Activated CD8-positive, alpha-beta memory T cell treated with anti-CD3 and anti-CD28 coated beads for 4 hours (primary cell): ENCODE data around the gene CHST13.
"Not testable (repeated sequence)": the region's sequence is repeated elsewhere in the genome, so short reads cannot be mapped to it uniquely, and the experiment has no call there.

ENCODE experiments used
- DNase-seq, 2 donors: peaks; one replicate each; pipeline ENCODE4 v3.0.0-alpha.2; 2020; ENCODE audit warnings: low read depth in 2 of 2

CHST13 gene

DNA sequence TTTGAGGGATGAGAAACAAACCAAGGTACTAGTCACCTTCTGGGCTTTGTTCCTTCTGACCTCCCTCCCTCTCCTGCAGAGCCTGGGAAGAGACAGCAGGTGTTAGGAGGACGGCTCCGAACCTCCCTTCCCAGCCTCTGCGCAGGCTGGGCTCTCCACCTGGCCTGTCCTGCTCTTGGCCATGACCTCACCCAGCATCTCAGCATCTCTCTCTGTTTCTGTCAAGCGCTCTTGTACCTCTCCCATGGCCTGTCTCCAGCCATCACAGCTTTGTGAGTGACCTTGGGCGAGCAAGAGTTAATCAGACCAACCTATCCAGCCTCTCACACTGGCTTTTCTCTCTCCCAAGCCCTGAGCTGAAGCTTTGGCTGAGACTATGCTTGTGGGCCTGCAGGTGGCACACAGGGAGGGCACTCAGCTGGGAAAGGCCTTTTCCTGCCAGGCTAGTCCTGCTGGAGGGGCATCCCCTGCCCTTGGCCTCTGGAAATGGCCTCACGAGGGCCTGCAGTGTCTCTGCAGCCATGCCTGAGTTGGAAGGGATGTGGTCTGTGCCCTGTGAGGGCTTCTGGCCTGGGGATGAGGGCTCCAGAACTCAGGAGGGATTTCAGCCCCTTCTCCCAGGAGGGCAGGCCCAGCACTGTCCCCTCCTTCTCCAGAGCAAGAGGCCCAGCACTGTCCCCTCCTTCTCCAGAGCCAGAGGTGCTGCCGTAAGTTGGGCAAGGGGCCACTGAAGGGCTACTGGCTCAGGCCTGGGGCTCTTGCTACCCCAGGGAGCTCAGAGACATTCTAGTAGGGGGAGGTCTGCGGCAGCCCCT is 2.1 kb downstream of the CHST13 start:
- DNase-seq = no peak

- no peak for DNase-seq
Measured at GRCh38 chr3:126526668-126527005, 2.7 kb downstream of the CHST13 start.

- DNase-seq = no peak
Measured at GRCh38 chr3:126527006-126527405, 3.1 kb downstream of the CHST13 start.

DNA sequence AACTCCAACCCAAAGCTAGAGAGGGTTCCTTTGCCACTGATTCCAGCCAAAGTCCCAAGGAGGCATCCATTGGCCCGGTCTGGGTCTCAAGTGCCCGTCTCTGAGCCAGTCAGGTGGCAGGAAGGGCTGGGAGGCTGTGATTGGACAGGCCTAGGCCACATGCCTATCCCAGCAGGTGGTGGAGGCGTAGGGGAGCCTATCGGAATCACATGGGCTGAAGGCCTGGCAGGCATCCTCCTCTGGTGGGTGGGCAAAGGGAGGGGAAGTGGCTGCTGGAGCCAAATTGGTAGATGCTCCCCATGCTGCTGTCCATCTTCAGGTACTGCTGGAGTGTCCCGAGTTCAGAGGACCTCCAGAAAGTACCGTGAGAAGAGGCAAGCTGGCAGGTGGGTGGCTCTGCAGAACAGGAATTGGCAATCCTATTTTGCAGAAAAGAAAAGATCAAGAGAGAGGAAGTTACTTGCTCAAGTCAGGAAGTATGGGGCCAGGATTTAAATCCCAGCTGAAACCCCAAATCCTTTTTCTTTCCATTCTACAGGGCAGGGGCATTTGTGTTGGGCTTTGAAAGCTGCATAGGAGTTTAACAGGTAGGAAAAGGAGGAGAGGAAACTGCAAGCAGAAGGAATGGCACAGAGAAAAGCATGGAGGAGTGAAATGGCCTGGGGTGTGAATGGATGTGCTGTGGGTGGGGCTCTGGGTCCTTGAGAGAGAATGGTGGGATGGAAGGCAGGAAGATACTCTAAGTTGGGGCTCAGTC is 3.7 kb downstream of the CHST13 start:
- DNase-seq = no peak

GRCh38 chr3:126528419-126528799 is 4.5 kb downstream of the CHST13 start:
- no peak for DNase-seq

- no peak for DNase-seq
Measured at GRCh38 chr3:126528800-126529541, 5.0 kb downstream of the CHST13 start.

- DNase-seq = no peak
Measured at GRCh38 chr3:126529585-126530170, 5.7 kb downstream of the CHST13 start.

GRCh38 chr3:126530171-126531050 is 6.5 kb downstream of the CHST13 start:
- no peak for DNase-seq

- no peak for DNase-seq
Measured at GRCh38 chr3:126531051-126531330, 7.0 kb downstream of the CHST13 start.

GRCh38 chr3:126533506-126533905 is 9.6 kb downstream of the CHST13 start:
- DNase-seq = no peak

DNA sequence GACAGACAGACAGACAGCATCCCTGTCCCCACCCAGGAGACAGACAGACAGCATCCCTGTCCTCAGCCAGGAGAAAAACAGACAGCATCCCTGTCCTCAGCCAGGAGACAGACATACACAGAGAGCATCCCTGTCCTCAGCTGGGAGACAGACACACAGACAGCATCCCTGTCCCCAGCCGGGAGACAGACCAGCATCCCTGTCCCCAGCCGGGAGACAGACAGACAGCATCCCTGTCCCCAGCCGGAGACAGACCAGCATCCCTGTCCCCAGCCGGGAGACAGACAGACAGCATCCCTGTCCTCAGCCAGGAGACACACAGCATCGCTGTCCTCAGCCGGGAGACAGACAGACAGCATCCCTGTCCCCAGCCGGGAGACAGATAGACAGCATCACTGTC is 10.8 kb downstream of the CHST13 start:
- DNase-seq = not testable (repeated sequence)

GRCh38 chr3:126535636-126536035 is 11.7 kb downstream of the CHST13 start:
- DNase-seq = no peak

GRCh38 chr3:126536126-126536525 is 12.2 kb downstream of the CHST13 start:
- DNase-seq = no peak

- DNase-seq = no peak
Measured at GRCh38 chr3:126537116-126537729, 13.3 kb downstream of the CHST13 start.

DNA sequence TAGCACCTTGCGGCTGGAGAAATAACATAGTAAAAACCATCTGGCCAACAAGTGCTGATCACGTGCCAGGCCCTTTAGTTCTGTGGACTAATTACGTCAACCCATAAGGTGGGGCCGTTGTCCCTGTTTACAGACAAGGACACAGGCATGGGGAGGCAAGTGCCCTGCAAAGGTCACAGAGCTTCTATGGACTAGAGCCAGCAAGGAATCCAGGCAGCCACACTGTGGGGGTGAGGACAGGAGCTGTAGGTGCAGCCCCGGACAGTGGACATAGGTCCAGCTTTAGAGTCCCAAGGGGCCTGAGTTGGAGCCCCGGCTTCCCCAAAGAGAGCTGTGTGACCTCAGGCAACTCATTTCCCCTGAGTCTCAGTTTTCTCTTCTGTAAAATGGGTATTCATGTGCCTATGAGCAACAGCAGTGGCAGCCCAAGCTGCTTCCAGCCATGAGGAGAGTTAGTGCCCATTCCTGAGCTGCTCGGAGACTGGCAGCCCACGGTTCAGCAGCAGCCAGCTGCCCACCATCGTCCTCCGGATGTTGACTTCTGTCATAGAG is 13.9 kb downstream of the CHST13 start:
- no peak for DNase-seq

DNA sequence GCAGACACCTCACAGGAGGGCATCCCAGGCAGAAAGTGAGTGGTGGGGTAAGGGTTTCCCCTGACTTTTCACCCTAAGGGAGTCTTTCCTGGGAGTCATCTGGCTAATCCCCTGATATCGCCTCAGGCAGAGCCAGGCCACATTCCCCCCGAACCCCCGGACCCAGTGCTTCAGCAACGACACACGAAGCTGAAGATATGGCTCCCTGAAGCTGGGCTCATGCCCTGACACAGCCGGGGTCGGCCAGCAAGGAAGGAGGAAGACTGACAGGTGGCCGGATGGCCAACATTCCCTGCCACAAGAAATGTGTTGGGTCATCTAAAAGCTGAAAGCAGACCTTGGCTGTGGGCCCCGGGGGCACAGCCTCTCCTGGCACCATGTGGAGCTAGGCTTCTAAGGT is 14.4 kb downstream of the CHST13 start:
- DNase-seq = no peak

GRCh38 chr3:126538966-126539365 is 15.0 kb downstream of the CHST13 start:
- DNase-seq = no peak

GRCh38 chr3:126539558-126540250 is 15.7 kb downstream of the CHST13 start:
- no peak for DNase-seq

- no peak for DNase-seq
Measured at GRCh38 chr3:126540342-126540849, 16.4 kb downstream of the CHST13 start.
